NCI-H1048 (cell line): ENCODE measurements around the gene ADGRD1.

Experiments used
- DNase-seq: peaks from one replicate; lab custom pipeline; 2025; lab: John Stamatoyannopoulos, UW

ADGRD1 gene

DNA sequence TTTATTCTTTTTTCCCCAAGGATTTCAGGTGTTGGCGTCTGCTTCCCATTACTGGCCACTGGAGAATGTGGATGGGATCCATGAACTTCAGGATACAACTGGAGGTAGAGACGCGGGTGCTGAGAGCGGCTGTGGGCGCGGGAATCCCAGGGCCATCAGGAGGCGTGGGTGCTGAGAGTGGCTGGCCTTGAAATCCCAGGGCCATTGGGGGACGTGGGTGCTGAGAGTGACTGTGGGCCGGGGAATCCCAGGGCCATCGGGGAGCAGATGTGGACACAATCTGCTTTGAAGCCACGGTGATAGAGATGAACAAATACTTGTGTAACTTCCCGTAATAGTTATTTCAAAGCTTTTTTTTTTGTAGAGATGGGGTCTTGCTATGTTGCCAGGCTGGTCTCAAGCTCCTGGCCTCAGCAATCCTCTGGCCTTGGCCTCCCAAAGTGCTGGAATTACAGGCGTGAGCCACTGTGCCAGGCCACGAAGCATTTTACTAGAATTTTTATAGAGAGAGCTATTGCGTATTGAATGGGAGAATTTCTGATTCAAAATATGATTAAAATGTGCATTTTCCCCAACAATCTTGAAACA lies 12.8 kb downstream of the ADGRD1 start:
- DNase-seq, result no peak

DNA sequence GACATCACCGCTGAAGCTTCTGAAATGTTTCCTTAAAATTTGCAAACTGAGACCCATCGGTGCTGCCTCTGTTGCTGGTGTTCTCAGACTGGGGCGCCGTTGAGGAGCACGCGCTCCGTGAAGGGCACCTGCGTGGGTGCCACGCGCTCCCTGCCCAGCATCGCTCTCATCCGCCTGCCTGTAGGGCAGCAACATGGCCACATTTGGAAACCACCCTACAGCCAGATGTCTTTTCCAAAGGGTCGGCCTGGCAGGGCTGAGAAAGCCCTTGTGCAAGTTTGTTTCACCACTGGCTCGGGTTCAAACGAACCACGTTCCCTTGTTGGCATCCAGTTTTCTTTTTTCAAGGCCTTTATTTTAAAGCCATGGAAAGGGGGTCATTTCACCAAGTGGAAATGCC lies 13.9 kb downstream of the ADGRD1 start:
- no peak for DNase-seq

DNA sequence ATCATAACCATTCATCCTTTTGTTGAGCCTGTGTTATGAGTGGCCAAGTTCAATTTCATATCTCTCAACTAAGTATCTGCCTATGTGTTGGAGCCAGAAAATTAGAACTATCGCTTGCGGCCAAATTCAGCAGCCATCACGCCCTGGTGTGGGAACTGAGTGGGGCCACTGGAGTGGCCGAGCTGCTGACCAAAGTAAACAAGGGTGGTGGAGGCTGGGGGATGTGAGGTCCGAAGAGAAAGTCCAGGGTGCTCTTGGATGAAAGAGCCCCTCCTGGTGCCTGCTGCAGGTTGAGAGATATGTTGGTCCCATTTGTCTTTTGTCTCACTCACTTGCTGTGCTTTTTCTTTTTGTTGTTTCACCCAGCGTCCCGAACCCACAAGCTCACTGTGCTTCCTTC lies 14.9 kb downstream of the ADGRD1 start:
- DNase-seq, result no peak

DNA sequence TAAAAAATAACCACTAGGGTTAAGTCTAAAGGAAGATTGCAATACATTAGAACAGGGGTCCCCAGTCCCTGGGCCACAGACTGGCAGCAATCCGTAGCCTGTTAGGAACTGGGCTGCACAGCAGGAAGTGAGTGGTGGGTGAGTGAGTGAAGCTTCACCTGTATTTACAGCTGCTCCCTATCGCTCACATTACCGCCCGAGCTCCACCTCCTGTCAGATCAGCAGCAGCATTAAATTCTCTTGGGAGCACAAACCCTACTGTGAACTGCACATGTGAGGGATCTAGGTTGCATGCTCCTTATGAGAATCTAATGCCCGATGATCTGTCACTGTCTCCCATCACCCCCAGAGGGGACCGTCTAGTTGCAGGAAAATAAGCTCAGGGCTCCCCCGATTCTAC lies 15.5 kb downstream of the ADGRD1 start:
- DNase-seq, result no peak

DNA sequence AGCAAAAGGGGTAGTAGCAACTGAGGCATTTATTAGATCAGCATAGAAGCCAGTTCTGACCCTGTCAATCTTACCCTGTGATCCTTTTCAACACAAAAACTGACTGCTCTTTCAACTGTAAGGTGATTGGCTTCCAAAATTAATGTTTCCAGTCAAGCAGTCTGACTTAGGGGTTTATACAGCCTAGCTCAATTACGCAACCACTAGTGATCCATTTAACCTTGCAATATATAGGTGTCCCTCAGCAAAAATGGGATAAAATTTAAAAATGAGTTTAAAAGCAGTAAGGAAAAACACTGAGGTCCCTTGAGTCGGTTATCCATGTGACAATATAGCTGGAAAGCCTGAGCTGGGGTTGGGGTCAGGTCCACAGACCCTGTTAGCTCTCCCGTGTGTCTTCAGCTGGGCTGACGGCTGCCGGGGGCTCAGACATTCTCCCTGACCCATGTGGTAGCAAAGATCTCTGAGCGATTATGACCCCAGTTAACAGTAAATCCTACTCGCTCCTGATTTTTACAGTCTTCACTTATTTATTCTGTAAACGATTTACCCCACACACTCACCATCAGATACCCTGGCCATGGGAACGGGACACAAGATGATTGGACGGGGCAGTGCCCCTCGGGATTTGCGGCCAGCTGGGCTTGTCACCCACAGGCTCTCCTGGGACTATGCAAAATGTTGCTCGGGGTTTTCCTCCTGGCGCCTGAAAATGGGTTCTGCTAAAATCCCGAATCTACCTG lies 16.6 kb downstream of the ADGRD1 start:
- no peak for DNase-seq

DNA sequence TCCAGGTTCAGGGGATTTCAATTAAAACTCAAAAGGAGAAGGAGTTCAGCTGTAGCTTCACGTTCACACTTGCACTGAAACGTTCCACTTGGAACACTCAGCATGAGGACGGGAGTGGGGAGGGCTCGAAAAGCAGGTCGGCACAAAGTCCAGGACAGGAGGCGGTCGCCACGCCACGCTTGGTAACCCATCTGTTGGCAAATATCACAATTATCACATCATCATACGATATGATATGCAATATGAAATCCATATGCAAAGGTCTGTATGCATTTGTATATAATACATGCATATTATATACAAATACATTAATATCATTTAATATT lies 17.2 kb downstream of the ADGRD1 start:
- no peak for DNase-seq

DNA sequence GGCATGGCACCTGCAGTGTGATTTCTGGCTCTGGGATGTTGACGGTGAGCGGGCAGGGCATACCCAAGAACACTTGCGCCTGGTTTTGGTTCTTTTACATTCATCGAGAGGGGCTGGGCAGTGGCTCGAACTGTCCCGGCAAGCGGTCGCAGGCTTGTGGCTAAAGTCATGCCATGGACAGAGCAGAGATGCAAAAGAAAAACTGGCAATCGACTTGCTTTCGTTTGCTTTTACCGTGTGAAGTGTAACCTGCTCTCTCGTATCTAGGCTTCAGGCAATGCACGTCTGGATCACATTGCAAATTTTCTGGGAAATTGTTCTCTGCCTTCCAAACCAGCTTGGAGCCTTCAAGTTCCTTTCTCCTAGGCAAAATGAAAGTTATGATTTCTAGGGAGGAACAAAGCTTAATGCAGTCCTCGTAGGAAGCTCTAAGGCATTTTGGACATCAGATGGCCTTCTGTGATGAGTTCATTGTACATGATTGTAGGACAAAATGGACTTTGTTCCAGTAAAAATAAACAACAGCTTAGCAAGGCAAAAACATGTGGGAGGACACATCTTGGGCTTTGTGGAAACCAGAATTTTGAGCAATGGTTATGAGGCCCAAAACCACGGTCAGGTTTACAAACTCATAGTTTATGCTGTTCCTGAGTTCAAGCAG lies 18.3 kb downstream of the ADGRD1 start:
- no peak for DNase-seq

DNA sequence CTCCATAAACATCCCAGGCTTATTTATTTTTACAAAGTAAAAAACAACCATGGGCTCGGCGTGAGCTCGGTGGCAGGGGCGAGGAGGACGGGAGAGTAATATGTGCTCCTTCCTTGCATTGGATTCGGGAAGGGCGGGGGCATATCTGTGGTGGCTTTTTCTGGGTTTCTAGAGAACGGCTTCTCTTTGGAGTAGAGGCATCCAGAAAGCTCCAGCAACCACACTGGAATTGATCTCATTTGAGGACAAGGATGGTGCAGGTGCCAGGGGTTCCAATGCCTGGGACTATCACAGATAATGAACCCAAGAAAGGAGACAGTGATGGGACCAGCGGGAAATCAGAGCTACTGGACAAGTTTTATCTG lies 18.9 kb downstream of the ADGRD1 start:
- DNase-seq, result no peak

DNA sequence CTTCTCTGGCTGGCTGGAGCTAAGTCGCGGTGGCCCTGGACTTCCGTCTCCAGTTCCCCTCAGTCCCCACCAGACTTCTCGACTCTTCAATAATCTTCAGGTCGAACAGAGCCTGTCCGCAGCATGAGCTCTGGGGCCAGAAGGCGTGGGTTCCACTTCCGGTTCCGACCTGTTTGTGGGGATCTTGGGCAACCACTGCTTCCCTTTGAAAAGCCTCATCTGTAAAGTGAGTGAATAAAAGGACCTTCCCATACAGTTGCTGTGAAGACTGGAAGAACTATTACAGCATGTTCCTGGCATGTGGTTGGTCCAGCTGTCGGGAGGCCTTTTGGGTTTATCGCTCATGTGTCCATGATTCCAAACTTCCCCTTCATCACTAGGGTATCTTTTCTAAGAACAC lies 19.4 kb downstream of the ADGRD1 start:
- DNase-seq, result no peak

DNA sequence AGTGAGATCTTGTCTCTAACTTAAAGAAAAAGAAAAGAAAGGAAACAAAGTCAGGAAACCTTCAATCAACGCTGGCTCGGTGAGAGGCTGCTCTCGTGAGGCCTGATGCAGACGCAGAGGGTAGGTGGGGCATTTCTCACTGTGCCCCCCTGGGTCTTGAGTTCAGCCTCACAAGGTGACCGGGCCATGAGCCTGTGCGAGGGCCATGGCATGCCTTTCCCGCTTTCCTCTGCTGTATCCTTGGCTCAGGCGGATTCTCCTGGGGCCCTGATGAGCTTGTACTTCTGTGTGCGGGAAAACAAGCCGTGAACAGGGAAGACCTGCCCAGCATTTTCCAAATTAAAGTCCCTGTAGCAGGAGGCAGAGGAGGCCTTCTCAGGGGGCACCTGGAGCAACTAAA lies 20.2 kb downstream of the ADGRD1 start:
- no peak for DNase-seq

DNA sequence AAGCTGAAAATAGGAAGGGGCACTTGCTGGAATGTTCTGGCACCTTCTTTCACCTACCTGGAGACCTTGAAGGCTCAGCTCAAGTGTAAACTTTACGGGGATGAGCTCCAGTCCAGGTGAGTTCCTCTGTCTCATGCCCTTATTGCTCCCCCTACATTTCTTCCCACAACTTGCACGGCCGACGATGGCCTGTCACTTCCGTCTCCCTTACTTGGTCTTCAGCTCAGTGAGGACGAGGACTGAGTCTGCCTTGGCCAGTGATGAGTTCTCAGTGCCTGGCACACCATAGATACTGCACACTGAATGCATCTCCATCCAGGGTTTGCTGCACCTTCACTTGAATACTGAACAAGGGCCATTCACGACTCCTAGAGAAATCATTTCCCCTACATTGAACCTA lies 21.4 kb downstream of the ADGRD1 start:
- DNase-seq, result no peak

DNA sequence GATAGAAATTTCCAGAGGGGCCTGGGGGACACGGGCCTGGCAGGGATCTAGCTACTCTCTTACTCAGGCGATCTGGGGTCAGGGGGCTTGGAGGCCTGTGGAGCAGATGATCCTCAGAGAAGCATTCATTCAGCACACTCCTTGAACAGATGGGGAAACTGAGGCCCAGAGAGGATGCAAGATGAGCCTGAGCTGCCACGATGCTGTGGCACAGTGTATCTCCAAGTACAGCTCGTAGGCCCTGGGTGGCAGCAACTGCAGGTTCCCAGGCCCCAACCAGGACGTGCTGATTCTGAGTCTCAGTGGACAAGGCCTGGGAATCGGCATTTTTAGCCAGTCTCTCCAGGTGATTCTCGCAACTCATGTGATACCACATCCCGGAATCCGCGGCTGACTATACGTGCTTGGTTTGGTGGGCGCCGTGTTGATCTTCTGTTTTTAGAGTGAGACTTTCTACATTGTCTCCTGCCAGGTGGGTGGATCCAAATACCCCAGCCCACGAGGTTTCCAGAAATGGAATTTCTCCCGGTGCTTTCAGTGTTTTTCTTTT lies 22.5 kb downstream of the ADGRD1 start:
- no peak for DNase-seq

DNA sequence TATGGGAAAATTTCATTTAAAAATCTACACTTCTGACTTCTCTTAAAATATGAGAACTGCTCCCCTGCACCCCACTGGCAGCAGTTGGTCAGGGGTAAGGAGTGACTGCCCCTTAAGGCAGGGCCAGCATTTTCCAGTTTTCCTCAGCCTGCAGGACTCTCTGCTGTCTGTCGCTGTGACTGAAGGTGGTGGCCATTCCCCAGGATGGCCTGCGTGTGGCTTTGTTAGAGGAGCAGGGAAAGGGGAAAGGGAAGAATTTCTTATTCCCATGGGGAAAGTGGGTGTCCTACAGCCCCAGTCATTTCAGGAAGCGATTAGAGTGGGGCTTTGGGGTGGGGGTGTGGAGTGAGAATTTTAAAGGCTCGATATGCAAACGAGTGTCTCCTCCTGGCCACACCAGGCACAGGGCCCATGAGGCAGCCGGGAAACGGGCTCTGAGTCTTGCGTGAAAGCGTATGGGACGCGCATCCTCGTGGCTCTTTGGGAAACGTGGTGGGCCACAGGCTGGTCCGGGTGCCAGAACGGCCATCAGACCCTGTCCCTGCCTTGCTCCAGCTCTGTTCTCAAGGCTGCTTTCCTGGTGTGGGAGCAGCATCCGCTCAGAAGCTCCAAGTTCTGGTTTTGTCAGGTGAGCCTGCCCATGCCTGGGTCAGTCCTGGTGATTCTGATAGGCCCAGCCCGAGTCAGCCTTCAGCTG lies 23.5 kb downstream of the ADGRD1 start:
- no peak for DNase-seq

DNA sequence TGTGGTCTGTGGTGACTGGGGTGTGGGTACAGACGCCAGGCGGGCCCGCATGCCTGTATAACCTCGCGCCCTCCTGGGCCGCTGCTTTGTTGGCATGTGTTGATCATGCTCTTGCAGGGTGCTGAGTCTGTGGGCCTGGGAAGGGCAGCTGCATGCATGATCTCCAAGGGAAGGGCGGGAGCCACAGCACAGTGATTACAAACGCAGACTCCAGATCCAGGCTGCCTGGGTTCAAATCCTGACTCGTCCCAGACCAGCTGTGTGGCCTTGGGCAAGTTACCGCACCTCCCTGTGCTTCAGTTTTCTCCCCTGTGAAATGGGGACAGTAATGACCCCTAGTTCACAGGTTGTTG lies 24.0 kb downstream of the ADGRD1 start:
- DNase-seq, result no peak

DNA sequence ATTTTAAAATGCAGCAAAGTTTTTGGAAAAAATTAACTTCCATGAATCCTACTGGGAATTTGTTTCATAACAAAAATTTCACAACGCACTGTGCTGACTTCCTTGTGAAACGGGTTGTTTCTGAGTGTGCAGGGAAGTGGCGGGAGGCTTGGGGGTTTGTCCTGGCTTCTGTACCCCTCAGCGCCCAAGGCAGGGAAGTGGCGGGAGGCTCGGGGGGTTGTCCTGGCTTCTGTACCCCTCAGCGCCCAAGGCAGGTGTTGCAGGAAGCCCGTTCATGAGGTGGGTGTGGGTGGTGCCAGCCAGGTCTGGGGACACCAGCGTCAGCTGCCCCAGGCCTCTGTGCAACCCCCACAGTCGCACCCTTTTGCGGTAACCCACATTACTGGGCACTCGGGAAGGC lies 25.1 kb downstream of the ADGRD1 start:
- DNase-seq, result no peak

DNA sequence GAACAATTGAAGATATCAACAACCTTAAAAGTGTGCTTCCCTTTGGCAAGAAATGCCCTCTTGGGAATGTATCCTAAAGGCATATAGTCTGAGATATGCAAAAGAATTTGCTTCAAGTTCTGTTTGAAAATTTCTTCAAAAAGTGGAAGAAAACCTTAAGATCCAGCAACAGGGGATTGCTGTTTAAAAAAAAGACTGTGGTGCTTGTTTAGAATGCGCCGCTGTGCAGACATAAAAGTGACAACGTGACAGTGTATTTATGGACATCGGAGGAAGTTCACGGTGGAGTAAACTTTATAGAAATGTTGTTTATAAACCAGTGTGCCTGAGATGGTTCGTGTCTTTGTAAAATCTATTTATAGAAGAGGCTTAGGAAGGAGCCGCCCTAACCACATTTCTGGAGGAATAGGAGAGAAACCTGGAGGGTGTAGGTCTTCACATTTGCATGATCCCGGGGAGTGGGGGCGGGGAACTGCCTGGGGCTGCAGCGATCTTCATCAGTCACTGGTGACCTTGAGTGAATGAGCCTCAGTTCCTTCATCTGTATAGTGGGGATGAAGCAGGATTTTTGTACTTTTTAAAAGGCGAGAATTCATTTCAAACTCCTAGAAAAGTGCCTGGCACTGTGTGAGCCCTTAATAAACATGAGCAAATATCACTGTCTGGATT lies 27.5 kb downstream of the ADGRD1 start:
- DNase-seq, result no peak

DNA sequence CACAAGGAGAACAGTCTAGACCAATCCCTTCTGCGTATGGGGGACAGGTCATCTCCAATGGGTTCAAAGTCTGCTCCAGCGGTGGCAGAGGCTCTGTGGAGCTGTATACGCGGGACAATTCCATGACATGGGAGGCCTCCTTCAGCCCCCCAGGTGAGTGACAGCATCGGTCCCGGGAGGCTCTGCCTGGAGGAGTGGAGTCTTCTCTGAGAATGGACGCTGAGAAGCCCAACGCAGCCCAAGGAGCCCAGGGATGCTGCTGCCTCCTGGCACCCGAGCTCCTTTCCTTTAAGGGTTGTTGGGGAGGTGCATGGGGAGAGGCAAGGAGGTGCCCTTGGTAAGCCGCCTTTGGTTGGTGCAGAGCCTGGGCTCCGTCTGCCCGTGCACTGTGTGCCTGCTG lies 28.2 kb downstream of the ADGRD1 start:
- no peak for DNase-seq

DNA sequence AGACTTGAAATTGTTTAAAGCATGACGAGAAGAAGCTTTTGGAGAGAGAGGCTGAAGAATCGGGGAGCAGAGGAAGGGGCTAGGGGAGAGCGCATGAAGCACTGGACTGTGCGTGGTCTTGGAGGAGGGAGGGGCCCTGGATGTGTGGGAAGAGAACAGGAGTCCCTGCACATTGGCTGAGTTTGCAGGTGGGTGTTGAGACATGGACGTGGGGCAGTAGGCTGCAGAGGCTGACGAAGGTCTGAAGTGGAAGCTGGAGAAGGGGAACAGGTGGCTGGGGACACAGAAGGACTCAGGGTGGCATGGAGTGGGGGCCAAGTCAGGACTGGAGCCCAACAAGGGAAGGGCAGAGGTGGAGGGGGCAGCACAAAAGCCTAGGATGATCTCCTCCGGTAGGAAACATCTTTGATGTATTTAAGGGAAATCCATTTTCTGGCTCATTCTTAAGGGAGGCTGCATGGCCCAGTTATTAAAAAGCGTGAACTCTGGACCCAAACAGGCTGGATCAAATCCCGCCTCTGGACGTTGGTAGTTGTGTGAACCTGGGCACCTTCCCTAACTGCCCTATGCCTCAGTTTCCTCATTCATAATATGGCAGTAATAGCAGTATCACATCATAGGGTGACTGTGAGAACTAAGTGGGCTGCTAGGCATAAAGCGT lies 29.0 kb downstream of the ADGRD1 start:
- no peak for DNase-seq

DNA sequence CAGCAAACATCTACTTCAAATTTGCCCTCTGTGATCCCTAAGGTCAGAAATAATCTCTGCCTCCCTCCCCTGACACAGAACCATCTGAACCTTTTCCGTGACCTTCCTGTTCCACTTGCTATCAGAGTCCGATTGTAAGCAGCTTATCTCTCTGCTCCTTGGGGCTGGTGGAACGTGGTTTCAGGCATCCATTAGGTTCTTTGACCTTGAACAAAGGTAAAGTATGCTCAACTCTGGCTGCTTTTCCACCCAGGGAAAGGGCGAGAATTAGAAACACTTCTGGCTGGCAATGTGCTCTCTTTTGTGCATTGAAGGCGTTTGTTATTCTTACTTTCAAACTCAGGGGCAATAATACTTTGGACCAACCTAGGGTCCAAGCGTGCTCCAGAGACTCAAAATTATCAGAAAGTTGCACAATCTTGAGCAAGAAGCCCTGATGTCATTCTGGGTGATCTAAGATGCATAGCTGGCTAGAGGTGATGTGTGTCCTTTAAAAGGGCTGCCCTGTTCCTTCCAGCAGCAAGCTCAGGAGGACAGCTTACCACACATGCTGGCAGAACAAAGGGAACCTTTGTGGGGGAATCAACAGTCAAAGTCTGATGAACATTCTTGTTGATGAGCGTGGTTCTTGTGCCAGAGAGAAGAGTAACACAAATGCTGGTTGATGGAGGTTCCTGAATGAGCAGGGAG lies 29.8 kb downstream of the ADGRD1 start:
- DNase-seq, result no peak

DNA sequence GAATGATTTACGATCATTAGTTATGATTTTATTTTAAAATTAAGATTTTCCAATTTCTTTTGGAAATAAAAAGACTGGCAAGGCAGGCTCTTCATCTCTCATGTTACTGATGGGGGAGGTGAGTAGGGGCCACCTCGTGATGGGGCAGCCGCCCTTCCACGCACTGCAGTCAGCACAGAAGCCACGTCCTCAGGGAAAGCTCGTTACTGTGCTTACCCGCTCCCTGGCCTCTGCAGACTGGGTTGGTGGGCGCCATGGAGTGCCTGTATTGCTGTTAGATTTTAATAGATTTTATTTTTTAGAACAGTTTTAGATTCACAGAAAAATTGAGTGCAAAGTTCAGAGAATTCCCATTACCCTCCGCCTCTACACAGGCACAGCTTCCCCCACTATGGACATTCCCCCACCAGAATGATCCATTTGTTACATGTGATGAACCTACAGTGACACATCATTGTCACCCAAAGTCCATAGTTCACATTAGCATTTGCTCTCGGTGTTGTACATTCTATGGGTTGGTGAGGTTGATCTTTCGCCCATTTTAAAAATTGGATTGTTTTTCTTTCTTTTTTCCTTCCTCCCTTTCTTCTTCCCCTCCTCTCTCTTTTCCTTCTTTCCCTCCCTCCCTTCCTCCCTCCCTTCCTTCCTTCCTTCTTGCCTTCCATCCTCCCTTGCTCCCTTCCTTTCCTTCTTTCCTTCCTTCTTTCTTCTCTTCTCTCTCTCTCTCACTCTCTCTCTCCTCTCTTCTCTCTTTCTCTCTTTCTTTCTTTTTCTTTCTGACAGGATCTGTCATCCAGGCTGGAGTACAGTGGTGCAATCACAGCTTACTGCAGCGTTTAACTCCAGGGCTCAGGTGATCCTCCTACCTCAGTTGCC lies 30.7 kb downstream of the ADGRD1 start:
- DNase-seq, result no peak
